Thoracic aorta (tissue), 2 donors: ENCODE data around the gene CNTNAP2. TPM values are rescaled to one million over a fixed set of nuclear protein-coding genes. Genes with fewer than 3 reads are reported as not detected.

Source experiments
- ATAC-seq: fragments of 150-250 bp; one replicate; pipeline ENCODE4 v1.8.0; 2017; ENCODE audit warnings: low read depth; ENCODE audit not compliant: insufficient number of reproducible peaks, low FRiP score
- DNase-seq: peaks from one replicate; pipeline ENCODE4 v3.0.0-alpha.2; 2020; ENCODE audit warnings: low spot score
- H3K27ac ChIP-seq, 2 donors: fragments of 200-600 bp; sonication (generic); 1 replicate in 1 of 2; 2 replicates in 1 of 2; pipeline ENCODE4 v1.5.1; 2016; ENCODE audit warnings: mild to moderate bottlenecking in 2 of 2, moderate library complexity in 2 of 2
- H3K27me3 ChIP-seq: fragments of 200-600 bp; sonication (generic); replicated peaks from 2 replicates; pipeline ENCODE4 v1.6.0; 2016; ENCODE audit warnings: mild to moderate bottlenecking; ENCODE audit not compliant: insufficient read depth
- H3K36me3 ChIP-seq: fragments of 200-600 bp; sonication (generic); one replicate; pipeline ENCODE4 v1.5.1; 2016
- H3K4me1 ChIP-seq, 2 donors: fragments of 200-600 bp; sonication (generic); 1 replicate in 1 of 2; 2 replicates in 1 of 2; pipeline versions ENCODE4 v1.5.1 to v1.6.0; 2016; ENCODE audit warnings: low read depth in 2 of 2, mild to moderate bottlenecking in 1 of 2; ENCODE audit not compliant: control insufficient read depth in 1 of 2
- H3K4me3 ChIP-seq: fragments of 200-600 bp; sonication (generic); 2 replicates; pipeline ENCODE4 v1.5.1; 2016; ENCODE audit warnings: mild to moderate bottlenecking
- H3K9me3 ChIP-seq: fragments of 200-600 bp; sonication (generic); 2 replicates; pipeline ENCODE4 v1.5.1; 2016
- CTCF ChIP-seq: fragments of 200-600 bp; sonication (generic); IDR thresholded peaks from one replicate; pipeline ENCODE4 v1.5.1; 2019; ENCODE audit warnings: antibody characterized with exemption
- total RNA-seq, 2 donors: library from RNA; depleted of rRNA; stranded (reverse); fragments of >200 nt; gene quantifications; one replicate each; pipeline versions ENCODE4 v1.1.0 to v1.2.3, GENCODE V29; 2016

The CNTNAP2 gene
- total RNA-seq, 2 donors from 2014 or later: not detected

DNA sequence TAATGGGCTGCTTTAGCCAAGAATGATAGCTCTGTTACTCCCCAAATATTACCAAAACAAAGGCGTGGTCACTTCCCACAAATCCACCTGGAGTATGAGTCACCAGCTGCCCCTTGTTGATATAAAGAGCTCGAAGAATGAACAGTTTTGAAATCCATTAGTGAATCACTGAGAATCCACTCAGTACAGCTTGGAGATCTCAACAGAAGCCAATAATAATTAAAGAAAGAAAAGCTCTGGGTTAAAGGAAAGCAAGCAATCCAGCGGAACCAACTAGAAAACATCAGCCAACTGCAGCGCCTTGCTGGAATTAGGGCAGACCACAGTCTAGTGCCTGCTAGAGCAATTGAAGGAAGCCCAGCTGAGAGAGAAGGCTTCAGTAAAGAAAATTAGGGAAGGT is 1897.9 kb downstream of the CNTNAP2 start:
- Histone ChIP-seq H3K36me3 (no peaks in the 10 kb centered on the region), H3K4me3 (no peak overlapping the region), H3K27ac (no peak overlapping the region), H3K9me3 (no peaks in the 10 kb centered on the region), H3K4me1 (no peaks in the 10 kb centered on the region), H3K27me3 (no peaks in the 10 kb centered on the region)
- ATAC-seq: no peak
- no peak for TF ChIP-seq CTCF
- DNase-seq: no peak

DNA sequence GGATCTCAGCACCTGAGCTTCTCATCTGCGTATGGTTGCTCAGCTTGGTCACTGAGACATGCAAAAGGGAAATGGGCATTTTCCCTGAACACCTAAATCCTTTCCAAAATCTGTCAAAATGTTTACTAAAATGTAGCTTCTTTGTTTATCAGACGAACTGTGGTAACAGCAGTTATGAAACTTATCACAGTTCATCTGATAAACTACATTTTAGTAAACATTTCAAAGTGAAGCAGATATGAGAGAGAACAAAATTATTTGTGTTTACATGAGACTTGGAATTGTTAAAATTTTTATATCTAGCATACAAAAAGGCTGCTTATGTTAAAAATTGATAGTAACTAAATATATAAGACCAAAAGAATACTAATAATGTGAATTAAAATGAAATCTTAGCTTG is 1900.5 kb downstream of the CNTNAP2 start:
- H3K27me3 ChIP-seq: no peaks in the 10 kb centered on the region
- no peak for TF ChIP-seq CTCF
- no peak overlapping the region for H3K4me3 ChIP-seq
- DNase-seq (no peak), ATAC-seq (no peak)
- no peaks in the 10 kb centered on the region for H3K9me3 ChIP-seq
- H3K4me1 ChIP-seq: no peaks in the 10 kb centered on the region
- H3K27ac ChIP-seq: no peak overlapping the region
- no peaks in the 10 kb centered on the region for H3K36me3 ChIP-seq

DNA sequence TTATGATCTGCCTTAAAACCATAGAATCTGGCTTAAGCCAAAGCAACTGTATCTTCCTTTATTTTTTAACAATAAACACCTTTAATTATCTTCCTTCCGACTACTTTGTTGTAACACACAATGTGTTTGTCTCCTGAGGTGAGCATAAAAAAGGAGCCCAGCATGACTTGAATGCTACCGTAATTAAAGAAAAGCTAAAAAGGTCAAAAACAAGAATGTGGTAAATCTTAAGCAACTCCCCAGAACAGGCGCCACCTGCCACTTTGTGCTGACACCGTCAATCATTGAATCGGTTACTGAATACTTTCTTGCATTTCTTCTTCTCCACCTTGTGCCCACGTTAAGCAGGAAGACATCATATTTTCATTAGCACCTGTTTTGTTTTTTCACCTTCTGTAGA is 1904.1 kb downstream of the CNTNAP2 start:
- no peaks in the 10 kb centered on the region for H3K9me3 ChIP-seq
- no peak overlapping the region for H3K4me3 ChIP-seq
- DNase-seq (no peak), ATAC-seq (no peak)
- H3K36me3 ChIP-seq: no peaks in the 10 kb centered on the region
- H3K27ac ChIP-seq: no peak overlapping the region
- H3K27me3 ChIP-seq: no peaks in the 10 kb centered on the region
- TF ChIP-seq CTCF: no peak
- no peaks in the 10 kb centered on the region for H3K4me1 ChIP-seq

DNA sequence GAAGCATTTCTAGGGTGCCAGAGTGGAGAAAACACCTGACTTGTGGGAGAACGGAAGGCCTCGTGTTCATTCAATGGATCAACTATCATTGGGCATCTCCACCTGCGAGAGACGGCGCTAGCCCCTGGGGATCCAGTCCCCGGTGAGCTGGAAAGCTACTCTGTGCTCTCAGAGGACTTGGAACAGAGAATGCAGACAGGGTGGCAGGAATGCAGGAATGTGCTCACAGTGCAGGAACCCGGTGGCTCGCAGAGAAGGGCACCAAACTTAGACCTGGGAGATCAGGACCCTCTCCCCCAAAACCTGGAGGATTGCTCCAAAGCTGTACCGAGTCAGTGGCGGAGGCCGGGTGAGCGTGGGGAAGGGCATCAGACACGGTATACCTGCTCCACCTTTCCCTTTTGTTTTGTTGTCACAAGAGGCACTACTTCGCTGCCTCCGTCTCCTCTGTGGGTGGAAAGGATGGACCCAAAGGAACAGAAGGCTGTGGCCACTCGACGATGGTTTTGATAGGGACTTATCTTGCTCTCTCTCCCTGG is 1905.0 kb downstream of the CNTNAP2 start:
- TF ChIP-seq CTCF: no peak
- Histone ChIP-seq H3K4me3 (no peak overlapping the region), H3K36me3 (no peaks in the 10 kb centered on the region), H3K27ac (no peak overlapping the region), H3K9me3 (no peaks in the 10 kb centered on the region), H3K4me1 (no peaks in the 10 kb centered on the region), H3K27me3 (no peaks in the 10 kb centered on the region)
- DNase-seq (no peak), ATAC-seq (no peak)

GRCh38 chr7:148022832-148023231 is 1906.2 kb downstream of the CNTNAP2 start:
- no peaks in the 10 kb centered on the region for H3K4me1 ChIP-seq
- H3K36me3 ChIP-seq: no peaks in the 10 kb centered on the region
- H3K27me3 ChIP-seq: no peaks in the 10 kb centered on the region
- H3K4me3 ChIP-seq: no peak overlapping the region
- DNase-seq (no peak), ATAC-seq (no peak)
- no peak overlapping the region for H3K27ac ChIP-seq
- TF ChIP-seq CTCF: no peak
- H3K9me3 ChIP-seq: no peaks in the 10 kb centered on the region
